Measurements from ENCODE around the gene EMC10.
"Not testable (repeated sequence)": the region's sequence is repeated elsewhere in the genome, so short reads cannot be mapped to it uniquely, and the experiment has no call there.

EMC10 gene

GRCh38 chr19:50450369-50451222 lies 25.7 kb upstream of the EMC10 start:
- DNase-seq (ENCODE audit: insufficient read length, low spot score) (no peak), FAIRE-seq (no peak)

DNA sequence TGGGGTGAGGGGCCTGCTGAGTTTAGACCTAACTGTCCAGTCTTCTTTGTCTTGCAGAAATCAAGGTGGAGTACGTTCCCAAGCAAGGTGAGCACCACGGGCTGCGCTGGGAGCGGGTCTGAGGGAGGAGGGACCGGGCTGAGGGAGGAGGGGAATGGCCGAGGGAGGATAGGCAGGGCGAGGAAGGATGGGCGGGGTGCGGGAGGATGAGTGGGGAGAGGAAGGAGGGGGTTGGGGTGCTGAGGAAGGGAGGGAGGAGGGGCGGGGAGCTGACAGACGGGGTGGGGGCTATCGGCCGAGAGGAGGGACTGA lies 25.1 kb upstream of the EMC10 start:
- no peak for FAIRE-seq
- no peak for DNase-seq (ENCODE audit: insufficient read length, low spot score)

GRCh38 chr19:50453243-50453642 lies 23.1 kb upstream of the EMC10 start:
- DNase-seq (ENCODE audit: insufficient read length, low spot score) (no peak), FAIRE-seq (no peak)

DNA sequence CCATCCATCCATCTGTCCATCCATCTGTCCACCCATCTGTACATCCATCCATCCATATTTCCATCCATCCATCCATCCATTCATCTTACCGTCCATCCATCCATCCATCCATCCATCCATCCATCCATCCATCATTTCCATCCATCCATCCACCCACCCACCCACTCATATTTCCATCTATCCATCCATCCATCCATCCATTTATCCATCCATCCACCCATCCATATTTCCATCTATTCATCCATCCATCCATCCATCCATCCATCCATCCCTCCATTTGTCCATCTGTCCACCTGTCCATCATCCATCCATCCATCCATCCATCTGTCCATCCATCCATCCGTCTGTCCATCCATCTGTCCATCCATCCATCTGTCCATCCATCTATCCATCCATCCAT lies 20.3 kb upstream of the EMC10 start:
- DNase-seq (ENCODE audit: insufficient read length, low spot score) (no peak), FAIRE-seq (no peak)

DNA sequence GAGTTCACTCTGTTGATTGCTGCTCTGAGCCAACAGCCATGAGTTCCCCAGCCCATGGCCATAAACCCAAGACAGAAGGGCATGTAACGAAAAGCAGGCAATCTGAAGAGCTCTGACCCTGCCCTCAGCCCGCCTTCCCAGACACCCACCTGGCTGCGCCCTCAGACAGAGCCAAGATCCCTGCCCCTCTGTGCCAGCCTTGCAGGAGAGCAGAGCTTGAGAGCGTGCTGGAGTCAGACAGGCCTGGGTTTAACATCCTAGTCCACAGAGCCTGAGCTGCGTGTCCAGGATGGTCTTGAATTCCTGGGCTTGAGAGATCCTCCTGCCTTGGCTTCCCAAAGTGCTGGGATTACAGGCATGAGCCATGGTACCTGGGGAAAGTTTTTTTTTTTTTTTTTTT lies 19.0 kb upstream of the EMC10 start:
- no peak for DNase-seq (ENCODE audit: insufficient read length, low spot score)
- FAIRE-seq = no peak

DNA sequence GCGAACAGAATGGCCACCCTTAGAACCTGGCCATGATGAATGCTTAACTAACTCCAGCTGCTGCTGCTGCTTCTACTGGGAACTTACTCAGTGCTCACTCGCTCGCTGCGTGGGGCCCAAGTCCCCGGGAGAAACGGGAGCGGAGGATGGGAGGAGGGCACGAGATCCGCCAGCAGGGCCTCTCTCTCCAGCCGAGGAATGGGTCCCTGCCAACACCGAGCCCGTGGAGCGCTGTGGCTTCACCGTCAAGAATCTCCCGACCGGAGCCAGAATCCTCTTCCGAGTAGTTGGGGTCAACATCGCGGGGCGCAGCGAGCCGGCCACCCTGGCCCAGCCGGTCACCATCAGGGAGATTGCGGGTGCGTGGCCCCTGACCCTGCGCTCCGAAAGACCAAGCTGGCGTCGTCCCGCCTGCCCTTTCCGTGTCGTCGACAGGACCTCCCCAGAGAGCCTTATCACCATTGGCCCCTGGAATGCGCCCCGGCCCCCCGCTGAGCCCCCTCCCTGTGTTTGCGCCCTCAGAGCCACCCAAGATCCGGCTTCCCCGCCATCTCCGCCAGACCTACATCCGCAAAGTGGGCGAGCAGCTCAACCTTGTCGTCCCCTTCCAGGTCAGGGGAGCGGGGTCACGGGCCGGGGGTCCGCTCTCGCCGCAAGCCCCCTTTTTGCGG lies 17.8 kb upstream of the EMC10 start:
- DNase-seq (ENCODE audit: insufficient read length, low spot score) = no peak
- no peak for FAIRE-seq

DNA sequence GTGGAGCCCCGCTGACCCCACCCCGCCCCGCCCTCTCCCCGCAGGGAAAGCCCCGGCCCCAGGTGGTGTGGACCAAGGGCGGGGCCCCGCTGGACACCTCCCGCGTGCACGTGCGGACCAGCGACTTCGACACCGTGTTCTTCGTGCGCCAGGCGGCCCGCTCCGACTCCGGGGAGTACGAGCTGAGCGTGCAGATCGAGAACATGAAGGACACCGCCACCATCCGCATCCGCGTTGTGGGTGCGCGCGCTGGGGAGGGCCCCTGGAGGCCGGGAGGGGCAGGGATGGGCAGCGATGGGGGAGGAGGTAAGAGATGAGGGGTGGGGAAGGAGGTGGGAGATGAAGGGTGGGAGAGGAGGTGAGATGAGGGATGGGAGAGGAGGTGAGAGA lies 17.2 kb upstream of the EMC10 start:
- FAIRE-seq = no peak
- no peak for DNase-seq (ENCODE audit: insufficient read length, low spot score)

DNA sequence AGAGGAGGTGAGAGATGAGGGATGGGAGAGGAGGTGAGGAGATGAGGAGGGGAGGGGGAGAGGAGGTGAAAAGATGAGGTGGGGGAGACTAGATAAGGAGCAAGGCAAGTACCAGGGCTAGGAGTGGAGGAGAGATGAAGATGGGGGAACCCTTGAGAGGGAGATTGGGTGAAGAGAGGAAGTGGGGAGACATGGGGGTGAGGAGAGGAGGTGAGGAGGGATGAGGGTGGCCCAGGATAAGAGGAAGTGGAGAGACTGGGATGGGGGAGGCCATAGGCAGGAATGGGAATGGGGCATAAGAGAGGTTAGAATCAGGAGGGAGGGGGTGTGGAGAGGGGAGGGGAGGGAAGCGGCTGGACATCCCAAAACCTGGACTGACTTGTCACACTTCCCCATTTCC lies 16.7 kb upstream of the EMC10 start:
- no peak for FAIRE-seq
- DNase-seq (ENCODE audit: insufficient read length, low spot score) = no peak

DNA sequence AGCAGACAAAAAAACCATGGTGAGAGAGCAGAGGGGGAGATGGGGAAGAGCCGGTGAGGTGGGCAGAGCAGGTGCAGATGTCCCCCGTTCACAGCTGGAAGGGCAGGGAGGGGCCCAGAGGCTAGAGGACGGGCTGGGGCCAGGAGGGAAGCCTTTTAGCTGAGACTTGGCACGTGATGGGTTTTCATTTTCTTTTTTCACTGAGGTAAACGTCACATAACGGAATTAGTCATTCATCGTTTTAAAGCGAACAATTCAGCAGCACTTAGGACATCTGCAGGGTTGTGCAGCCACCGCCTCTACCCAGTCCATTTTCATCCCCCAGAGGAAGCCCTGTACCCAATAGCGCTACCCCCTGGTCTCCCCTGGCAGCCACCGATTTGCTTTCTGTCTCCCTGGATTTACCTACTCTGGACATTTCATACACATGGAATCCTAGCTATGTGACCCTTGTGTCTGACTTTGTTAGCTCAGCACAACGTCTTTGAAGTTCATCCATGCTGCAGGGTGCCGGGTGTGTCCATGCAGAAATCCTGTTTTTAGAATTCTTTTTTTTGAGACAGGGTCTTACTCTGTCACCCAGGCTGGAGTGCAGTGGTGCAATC lies 16.0 kb upstream of the EMC10 start:
- peak; percentile 85 for DNase-seq (ENCODE audit: insufficient read length, low spot score)
- peak; percentile 97 for FAIRE-seq

- FAIRE-seq = peak; percentile 96
- peak; percentile 94 for DNase-seq (ENCODE audit: insufficient read length, low spot score)
Observed at GRCh38 chr19:50461066-50461875, 15.0 kb upstream of the EMC10 start.

- DNase-seq (ENCODE audit: insufficient read length, low spot score) (no peak), FAIRE-seq (no peak)
Observed at GRCh38 chr19:50462970-50463369, 13.3 kb upstream of the EMC10 start.

DNA sequence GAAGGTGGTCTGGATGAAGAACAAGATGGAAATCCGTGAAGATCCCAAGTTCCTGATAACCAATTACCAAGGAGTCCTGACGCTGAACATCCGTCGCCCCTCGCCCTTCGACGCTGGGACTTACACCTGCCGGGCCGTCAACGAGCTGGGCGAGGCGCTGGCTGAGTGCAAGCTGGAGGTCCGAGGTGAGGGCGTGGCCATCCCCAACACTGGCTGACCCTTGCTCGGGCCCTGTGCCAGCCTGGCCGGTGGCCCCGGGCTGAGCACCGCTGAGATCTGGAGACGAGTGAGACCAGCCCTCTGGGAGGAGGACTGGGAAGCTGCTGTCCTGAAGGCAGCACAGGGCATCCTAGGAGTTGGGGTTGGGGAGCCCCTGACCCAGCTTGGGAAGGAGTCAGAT lies 12.0 kb upstream of the EMC10 start:
- DNase-seq (ENCODE audit: insufficient read length, low spot score) (no peak), FAIRE-seq (no peak)

GRCh38 chr19:50465000-50465399 lies 11.3 kb upstream of the EMC10 start:
- DNase-seq (ENCODE audit: insufficient read length, low spot score) (no peak), FAIRE-seq (no peak)

- FAIRE-seq (no peak), DNase-seq (ENCODE audit: insufficient read length, low spot score) (no peak)
Observed at GRCh38 chr19:50465986-50466705, 10.2 kb upstream of the EMC10 start.

GRCh38 chr19:50466706-50467039 lies 9.6 kb upstream of the EMC10 start:
- no peak for FAIRE-seq
- DNase-seq (ENCODE audit: insufficient read length, low spot score) = no peak

DNA sequence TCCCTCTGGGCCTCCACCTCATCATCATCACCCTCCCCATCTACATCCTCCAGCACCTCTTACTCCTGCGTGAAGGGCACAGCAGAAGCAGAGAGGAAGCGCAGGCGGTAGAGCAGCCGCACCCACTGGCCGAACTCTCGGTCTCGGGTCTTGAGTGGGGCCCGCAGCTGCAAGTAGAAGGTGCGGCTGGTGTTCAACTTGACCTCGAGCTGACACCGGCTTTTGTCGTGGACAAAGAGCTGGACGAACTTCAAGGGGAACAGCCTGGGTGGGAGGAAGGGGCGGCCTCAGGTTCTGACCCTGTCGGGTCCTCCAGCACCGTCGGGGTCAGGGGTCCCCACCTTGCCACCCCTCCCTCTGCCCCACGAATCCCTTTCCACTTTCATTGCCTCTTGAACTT lies 8.7 kb upstream of the EMC10 start:
- FAIRE-seq (no peak), DNase-seq (ENCODE audit: insufficient read length, low spot score) (no peak)

- DNase-seq (ENCODE audit: insufficient read length, low spot score) = no peak
- FAIRE-seq = no peak
Observed at GRCh38 chr19:50468818-50469217, 7.5 kb upstream of the EMC10 start.

DNA sequence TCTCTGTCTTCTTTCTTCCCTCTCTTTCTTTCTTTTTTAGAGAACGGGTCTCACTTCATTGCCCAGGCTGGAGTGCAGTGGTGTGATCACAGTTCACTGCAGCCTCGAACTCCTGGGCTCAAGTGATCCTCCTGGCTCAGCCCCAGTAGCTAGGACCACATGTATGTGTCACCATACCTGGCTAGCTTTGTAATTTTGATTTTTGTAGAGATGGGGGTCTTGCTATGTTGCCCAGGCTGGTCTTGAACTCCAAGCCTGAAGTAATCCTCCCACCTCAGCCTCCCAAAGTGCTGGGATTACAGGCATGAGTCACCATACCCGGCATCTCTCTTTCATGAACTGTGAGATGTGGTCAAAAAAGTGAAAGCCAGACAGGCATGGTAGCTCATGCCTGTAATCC lies 3.0 kb upstream of the EMC10 start:
- DNase-seq (ENCODE audit: insufficient read length, low spot score); FAIRE-seq: not testable (repeated sequence)

DNA sequence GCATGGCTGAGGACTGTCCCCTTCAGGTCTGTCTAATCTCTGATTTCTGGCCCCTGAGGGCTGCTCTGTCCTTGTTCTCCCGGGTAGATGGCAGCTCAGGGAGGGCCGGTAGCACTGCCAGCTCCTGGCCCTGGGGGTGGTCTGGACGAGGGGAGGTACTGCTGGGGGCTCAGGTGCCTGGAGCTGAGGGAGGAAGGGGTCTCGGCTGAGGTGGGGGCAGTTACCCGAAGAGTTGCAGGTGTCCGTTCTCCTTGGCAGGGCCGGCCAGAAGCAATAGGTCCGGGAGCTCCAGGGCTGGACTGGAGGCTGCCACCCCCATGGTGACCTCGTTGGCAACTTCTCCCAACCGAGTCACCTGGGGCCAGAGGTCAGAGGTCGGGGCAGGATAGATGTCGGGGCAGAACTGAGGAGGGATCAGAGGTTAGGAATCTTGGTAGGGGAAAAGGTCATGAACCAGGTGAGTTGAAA lies 1.2 kb upstream of the EMC10 start:
- DNase-seq (ENCODE audit: insufficient read length, low spot score) (no peak), FAIRE-seq (no peak)

GRCh38 chr19:50475736-50476223 lies 527 bp upstream of the EMC10 start:
- no peak for FAIRE-seq

GRCh38 chr19:50476907-50477238 lies 566 bp downstream of the EMC10 start:
- FAIRE-seq (no peak), DNase-seq (ENCODE audit: insufficient read length, low spot score) (no peak)

More at GRCh38 chr19:50475736-50476223, 527 bp upstream of the EMC10 start:
- DNase-seq (ENCODE audit: insufficient read length, low spot score) = no peak

All from GM19239 (cell line).